Activated T-helper 9 cell treated with anti-CD3 and anti-CD28 coated beads, Interleukin-2, amount 50 U/mL, for 16 hours (primary cell): ENCODE measurements around the gene SCEL.

Experiments used
- DNase-seq: peaks from one replicate; pipeline ENCODE4 v3.0.0-alpha.2; 2020; ENCODE audit warnings: low read depth

SCEL gene

DNA sequence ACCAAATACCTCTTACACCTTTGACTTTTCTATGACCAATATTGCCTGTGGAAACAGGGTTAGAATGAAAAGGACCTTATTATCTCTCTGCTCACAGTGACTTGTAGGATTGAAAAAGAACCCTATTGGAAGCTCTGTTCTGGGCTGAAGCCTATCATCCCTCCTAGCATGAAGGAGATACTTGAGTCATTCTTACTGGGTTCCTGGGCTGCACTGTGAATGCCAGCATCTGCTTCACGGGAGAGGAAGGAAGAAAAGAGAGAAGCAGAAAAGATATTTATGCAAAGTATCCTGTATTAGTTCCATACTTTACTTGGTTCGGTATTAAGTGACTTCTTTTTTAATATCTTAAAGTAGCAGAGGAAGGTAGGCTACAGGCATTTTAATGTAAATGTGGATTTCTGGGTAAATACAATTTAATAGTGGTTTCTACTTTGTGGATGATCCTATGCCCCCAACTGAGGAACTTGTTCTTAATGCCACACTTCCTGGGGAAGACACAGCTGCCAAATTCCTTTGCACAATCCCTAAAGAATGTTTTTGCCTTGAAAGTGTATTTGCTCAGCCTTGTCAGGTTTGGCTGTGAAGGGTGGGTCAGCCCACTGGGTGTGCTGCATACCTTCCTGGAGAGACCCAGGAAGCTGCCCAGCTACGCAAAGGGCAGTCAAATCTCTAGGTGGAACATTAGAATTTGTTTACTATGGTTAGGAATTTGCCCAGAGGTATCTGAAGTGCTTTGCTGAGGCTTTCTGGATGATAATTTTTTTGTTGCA is 13.7 kb upstream of the SCEL start:
- DNase-seq = no peak

DNA sequence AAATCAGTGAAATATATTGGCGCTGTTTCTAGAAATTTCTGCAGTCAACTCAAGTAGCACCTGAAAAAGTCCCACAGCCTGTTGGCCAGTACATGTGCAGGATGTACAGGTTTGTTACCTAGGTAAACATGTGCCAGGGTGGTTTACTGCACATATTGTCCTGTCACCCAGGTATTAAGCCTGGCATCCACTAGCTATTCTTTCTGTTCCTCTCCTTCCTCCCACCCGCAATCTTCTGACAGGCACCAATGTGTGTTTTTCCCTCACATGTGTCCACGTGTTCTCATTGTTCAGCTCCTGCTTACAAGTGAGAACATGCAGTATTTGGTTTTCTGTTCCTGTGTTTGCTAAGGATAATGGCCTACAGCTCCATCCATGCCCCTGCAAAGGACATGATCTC is 13.1 kb upstream of the SCEL start:
- DNase-seq = no peak

GRCh38 chr13:77523386-77523785 is 12.1 kb upstream of the SCEL start:
- no peak for DNase-seq

GRCh38 chr13:77523834-77524728 is 11.4 kb upstream of the SCEL start:
- DNase-seq = no peak

DNA sequence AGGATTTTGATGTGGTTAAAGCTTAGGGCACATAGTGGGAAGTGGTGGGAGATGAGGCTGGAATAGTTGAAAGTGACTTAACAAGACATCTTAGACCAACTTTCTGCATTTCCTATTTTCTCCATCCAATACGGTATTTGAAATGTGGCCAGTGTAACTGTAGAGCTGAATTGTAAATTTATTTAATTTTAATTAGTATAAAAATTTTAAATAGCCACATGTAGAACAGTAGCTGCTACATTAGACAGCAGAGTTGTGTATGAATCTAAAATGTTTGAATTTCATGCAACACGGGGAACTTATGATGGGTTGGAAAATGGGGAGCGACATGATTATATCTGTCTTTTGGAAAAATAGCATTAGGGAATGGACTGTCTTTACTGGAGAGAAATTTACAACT is 7.1 kb upstream of the SCEL start:
- DNase-seq = no peak

DNA sequence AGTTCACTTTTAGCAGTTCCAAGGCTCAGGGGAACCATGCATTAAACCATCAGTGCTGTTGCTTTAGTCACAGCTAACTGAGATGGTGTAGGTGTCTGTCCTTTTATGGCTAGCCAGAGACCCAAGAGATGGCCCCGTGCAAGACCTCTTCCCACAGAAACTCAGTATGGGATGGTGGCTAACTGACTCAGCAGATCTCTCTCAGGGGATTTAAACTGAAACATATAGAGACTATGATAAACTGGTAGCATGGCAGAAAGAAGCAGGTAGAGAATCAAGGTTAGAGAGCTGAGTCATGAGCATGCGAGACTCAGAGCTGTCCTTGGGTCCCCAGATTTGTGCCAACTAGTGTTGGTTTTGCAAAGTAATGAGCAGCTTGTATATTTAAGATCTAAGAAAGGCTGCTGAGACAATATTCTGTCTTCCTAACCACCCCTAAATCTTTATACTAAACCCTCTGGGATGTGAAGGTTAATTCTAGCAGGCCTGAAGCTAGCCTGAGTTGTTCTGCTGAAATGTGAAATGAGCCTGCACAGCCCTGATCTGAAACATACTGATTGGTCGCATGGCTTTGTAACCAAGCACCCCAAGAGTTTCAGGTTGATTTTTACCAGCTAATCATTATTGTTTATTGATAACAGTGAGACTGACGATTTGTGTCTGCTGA is 6.5 kb upstream of the SCEL start:
- DNase-seq = no peak

- no peak for DNase-seq
Measured at GRCh38 chr13:77529501-77529840, 6.0 kb upstream of the SCEL start.

- DNase-seq = no peak
Measured at GRCh38 chr13:77530875-77531274, 4.6 kb upstream of the SCEL start.

GRCh38 chr13:77532983-77533382 is 2.5 kb upstream of the SCEL start:
- no peak for DNase-seq

DNA sequence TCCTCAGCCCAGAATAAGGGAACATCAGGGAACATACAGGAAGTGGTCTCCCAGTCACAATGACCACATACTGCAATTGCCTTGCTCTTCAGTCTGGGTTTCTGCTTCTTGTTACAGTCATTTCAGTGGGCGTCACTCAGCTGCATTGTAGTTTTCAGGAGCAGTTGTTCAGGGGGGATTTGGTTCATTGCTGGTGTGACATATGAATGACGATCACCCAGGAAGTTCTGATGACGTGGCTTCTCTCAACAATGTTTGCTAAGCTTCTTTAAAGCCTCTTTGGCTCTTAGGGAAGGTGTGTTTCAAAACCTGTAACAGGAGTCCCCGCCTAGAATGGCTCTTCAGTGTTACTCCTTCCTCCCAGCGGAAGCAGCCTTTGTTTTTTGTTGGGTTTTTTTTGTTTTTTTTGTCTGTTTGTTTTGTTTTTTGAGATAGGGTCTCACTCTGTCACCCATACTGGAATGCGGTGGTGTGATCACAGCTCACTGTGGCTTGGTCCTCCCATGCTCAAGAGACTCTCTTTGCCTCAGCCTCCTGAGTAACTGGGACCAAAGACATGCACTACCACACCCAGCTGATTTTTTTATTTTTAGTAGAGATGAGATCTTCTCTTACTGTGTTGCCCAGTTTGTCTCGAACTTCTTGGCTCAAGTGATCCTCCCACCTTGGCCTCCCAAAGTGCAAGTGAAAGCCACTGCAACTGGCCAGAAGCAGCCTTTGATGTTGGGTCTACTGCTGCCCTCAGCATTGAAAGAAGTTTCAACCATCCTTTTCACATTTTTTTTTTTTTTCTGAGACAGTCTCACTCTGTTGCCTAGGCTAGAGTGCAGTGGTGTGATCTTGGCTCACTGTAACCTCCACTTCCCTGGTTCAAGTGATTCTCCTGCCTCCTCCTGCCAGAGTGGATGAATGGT is 1.4 kb upstream of the SCEL start:
- no peak for DNase-seq

DNA sequence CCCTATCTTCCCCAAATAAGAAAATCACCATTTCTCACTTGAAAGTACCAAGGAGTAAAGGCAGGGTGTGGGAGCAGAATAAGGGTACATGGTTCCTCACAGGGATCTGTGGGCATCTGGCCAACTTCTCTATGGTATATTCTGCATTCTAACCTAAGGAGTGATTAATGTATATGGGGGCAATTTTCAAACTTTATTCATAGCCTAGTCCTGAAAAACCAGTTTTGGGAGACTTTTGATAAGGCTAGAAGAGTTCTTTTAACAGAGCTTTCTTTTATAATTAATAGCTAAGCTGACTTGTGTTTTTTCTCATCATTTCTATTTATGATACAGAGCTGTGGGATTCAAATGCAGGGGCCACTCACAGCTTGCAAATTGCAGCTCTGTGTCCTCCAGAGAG is 852 bp downstream of the SCEL start:
- no peak for DNase-seq

GRCh38 chr13:77537289-77537919 is 1.9 kb downstream of the SCEL start:
- no peak for DNase-seq

GRCh38 chr13:77543711-77544110 is 8.2 kb downstream of the SCEL start:
- DNase-seq = no peak

DNA sequence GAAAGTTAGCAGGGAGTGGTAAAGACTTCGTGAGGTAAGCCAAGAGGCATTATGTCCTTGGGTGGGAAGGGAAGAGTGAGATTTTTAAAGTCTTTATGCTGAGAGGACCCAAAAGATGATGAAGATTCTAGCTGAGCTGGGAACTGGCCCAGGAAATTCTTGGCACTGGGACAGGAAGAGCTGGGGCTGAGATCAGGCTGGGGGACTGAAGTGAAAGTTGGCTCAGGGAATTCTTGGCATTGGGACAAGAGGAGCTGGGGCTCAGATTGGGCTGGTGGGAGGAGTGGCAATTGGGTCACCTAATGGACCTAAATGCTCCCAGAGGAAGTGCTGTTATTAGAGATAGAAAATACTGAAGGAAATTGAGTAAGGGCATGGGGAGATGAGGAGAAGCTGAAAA is 8.8 kb downstream of the SCEL start:
- DNase-seq = no peak

GRCh38 chr13:77544758-77545338 is 9.3 kb downstream of the SCEL start:
- no peak for DNase-seq

DNA sequence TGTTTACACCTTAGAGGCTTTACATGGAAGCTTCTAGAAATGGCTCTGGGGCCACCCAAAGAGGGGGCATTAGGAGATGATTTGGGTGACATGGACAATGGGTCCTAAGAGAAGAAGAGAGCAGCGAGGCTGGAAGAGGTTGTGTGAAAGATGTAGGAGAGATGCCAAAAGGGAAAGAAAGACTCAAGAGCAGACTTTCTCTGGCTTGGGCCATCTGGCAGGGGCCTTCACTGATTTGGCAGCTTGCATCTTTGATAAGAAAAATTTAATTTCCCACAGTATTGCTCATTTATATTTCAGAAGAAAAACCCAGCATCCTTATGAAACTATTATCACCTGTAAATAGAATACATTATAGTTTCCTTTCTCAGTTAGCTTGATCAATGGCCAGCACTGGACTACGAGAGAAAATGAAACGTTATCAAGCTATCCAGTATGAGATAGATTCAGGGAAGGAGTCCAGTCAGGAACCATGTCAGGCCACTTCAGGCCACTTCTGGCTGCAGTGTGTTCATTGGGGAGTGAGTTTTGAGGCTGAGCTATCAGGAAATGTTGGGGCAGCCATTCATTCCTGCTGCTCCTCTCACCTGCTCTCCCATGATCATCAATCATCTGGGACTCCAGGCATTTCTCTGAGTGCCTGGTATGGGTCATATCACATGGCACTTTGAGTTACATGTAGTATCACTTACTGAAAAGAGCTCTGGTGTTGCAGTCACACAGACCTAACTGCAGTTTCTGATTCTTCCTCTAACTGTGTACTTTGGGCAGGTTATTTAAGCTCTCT is 10.3 kb downstream of the SCEL start:
- DNase-seq = no peak

DNA sequence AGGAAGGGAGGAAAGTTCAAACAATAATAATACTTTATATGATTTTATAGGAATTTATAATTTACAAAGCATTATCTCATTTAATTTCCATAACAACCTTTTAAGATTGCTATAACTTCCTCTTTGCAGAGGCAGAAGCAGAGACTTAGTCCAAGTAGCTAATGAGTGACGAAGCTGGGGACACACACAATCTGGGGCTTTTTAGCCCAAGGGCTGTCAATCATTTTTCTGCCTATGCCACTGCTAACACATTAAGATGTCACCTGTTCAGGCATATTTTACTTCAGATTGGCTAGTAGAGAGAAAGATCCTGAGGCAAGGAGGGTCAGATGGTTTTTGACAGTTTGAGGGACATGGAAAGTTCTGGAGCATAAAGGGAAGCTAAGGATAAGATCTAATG is 12.6 kb downstream of the SCEL start:
- no peak for DNase-seq

DNA sequence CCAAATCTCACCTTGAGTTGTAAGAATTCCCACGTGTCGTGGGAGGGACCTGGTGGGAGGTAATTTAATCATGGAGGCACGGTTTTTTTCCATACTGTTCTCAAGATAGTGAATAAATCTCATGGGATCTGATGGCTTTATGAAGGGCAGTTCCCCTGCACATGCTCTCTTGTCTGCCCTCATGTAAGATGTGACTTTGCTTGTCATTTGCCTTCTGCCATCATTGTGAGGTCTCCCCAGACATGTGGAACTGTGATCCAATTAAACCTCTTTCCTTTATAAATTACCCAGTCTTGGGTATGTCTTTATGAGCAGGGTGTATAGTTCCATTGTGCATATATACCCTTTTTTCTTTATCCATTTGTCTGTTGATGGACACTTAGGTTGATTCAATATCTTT is 13.1 kb downstream of the SCEL start:
- DNase-seq = no peak

DNA sequence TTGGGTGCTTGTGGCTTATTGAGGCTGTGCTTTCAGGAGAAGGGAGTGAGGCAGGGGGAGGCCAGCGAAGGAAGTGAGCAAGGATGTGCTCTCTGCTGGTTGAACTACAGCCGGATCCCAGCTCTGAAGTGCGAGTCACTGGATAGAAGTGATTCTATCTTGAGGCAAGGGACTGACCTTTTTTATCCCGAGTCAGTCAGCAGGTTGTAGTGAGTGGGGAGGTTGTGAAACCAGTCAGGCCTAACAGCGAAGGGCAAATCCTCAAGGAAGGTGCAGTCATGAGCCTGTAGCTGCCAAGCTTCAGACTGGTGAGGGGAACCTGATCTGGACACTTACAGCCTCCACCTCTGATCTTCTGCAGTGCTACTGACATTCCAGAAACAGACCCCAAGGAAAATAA is 18.6 kb downstream of the SCEL start:
- no peak for DNase-seq

DNA sequence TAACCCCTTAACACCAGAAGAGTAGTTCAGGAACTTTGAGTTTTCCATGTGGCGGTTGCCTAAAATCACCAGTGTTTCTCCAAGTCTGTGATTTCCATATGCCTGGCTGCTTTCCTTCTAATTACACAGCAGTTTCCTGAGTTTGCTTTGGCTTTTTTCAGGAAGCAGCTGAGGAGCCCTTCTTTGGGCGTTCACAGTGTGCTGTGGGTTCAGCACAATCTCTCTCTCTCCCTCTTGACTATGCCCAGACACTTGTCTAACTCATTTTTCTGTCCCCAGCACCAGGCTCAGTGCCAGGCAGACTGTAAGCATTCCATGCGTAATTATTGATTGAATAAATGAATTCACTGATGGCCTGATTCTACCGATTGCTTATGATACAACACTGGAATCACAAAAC is 19.7 kb downstream of the SCEL start:
- no peak for DNase-seq
